ENCODE data around the gene PCDHGA1.

The PCDHGA1 gene

GRCh38 chr5:141356950-141357349 lies 26.6 kb downstream of the PCDHGA1 start:
- no peak overlapping the region for H3K27ac ChIP-seq (ENCODE audit: insufficient read depth in 1 of 2, low read depth in 1 of 2, low read length in 2 of 2, poor library complexity in 1 of 2, severe bottlenecking in 2 of 2)
- WGBS (ENCODE audit: insufficient coverage), result 45% methylated on average over 19 of the region's 19 CpGs
- H3K4me3 ChIP-seq (ENCODE audit: control insufficient read depth in 1 of 7, extremely low read depth in 1 of 7, insufficient read depth in 4 of 7, low read depth in 2 of 7, low read length in 6 of 7), result no peak overlapping the region
- H3K9me3 ChIP-seq (ENCODE audit: control extremely low read depth in 1 of 5, control insufficient read depth in 4 of 5, insufficient read depth in 2 of 5, low read depth in 1 of 5, low read length in 4 of 5), result peaks cover 6 to 74% (median 50%) of the 10 kb centered on the region in 5 experiments
- peaks cover 15 to 78% (median 40%) of the 10 kb centered on the region in 5 experiments for H3K27me3 ChIP-seq (replicated peaks in 2 of 5; ENCODE audit: control insufficient read depth in 4 of 5, insufficient read depth in 5 of 5, low read length in 4 of 5)
- no peak for DNase-seq
- ChIA-PET CTCF (interaction anchor here (1.4 to 1.6 kb wide), 2 partner anchors 13 to 207 kb away, joined by 3 to 5 read pairs; partner anchors contain the start of gene PCDHGB3), POLR2A (no interaction called here)
- peaks cover 0 to 3% (median 0%) of the 10 kb centered on the region in 4 experiments for H3K36me3 ChIP-seq (ENCODE audit: control insufficient read depth in 4 of 4, insufficient read depth in 4 of 4, low read length in 3 of 4)
- peaks cover 0 to 3% (median 0%) of the 10 kb centered on the region in 4 experiments for H3K4me1 ChIP-seq (ENCODE audit: control extremely low read depth in 1 of 4, control insufficient read depth in 4 of 4, insufficient read depth in 4 of 4, low read length in 3 of 4)

GRCh38 chr5:141359790-141360426 lies 29.6 kb downstream of the PCDHGA1 start, which contains the start of gene PCDHGB2:
PCDHGB2 (plus strand) TSS chr5:141359994; CDS start chr5:141360136, 142 bp downstream.
- Histone ChIP-seq H3K4me3 (ENCODE audit: control insufficient read depth in 1 of 7, extremely low read depth in 1 of 7, insufficient read depth in 4 of 7, low read depth in 2 of 7, low read length in 6 of 7) (peak within 1 kb of the TSS; percentile 24 to 78 (median 45)), H3K36me3 (ENCODE audit: control insufficient read depth in 4 of 4, insufficient read depth in 4 of 4, low read length in 3 of 4) (peaks cover 0 to 11% (median 0%) of the 10 kb centered on the region in 4 experiments), H3K27ac (ENCODE audit: insufficient read depth in 1 of 2, low read depth in 1 of 2, low read length in 2 of 2, poor library complexity in 1 of 2, severe bottlenecking in 2 of 2) (no peak within 1 kb of the TSS), H3K4me1 (ENCODE audit: control extremely low read depth in 1 of 4, control insufficient read depth in 4 of 4, insufficient read depth in 4 of 4, low read length in 3 of 4) (peaks cover 0 to 3% (median 0%) of the 10 kb centered on the region in 4 experiments), H3K27me3 (replicated peaks in 2 of 5; ENCODE audit: control insufficient read depth in 4 of 5, insufficient read depth in 5 of 5, low read length in 4 of 5) (peaks cover 11 to 84% (median 47%) of the 10 kb centered on the region in 5 experiments), H3K9me3 (ENCODE audit: control extremely low read depth in 1 of 5, control insufficient read depth in 4 of 5, insufficient read depth in 2 of 5, low read depth in 1 of 5, low read length in 4 of 5) (peaks cover 9 to 77% (median 63%) of the 10 kb centered on the region in 5 experiments)
- DNase-seq, result peak; percentile 57 to 77 (median 66)
- CTCF ChIA-PET, result interaction anchor here (1.2 to 1.5 kb wide), 4 partner anchors 12 to 153 kb away, joined by 3 read pairs; no protein-coding TSS in a partner anchor
- 12% methylated on average over 19 of the region's 24 CpGs for WGBS (ENCODE audit: insufficient coverage)
- POLR2A ChIA-PET, result no interaction called here

- ChIA-PET CTCF (interaction anchor here (1.2 to 1.5 kb wide), 3 partner anchors 11 to 153 kb away, joined by 3 read pairs; no protein-coding TSS in a partner anchor), POLR2A (no interaction called here)
- no peaks in the 10 kb centered on the region for H3K4me1 ChIP-seq (ENCODE audit: control extremely low read depth in 1 of 4, control insufficient read depth in 4 of 4, insufficient read depth in 4 of 4, low read length in 3 of 4)
- peaks cover 12 to 84% (median 55%) of the 10 kb centered on the region in 5 experiments for H3K27me3 ChIP-seq (replicated peaks in 2 of 5; ENCODE audit: control insufficient read depth in 4 of 5, insufficient read depth in 5 of 5, low read length in 4 of 5)
- H3K4me3 ChIP-seq (ENCODE audit: control insufficient read depth in 1 of 7, extremely low read depth in 1 of 7, insufficient read depth in 4 of 7, low read depth in 2 of 7, low read length in 6 of 7), result peak overlapping the region in 2 of 7 experiments; percentile 62 to 78
- no peak overlapping the region for H3K27ac ChIP-seq (ENCODE audit: insufficient read depth in 1 of 2, low read depth in 1 of 2, low read length in 2 of 2, poor library complexity in 1 of 2, severe bottlenecking in 2 of 2)
- peaks cover 13 to 78% (median 63%) of the 10 kb centered on the region in 5 experiments for H3K9me3 ChIP-seq (ENCODE audit: control extremely low read depth in 1 of 5, control insufficient read depth in 4 of 5, insufficient read depth in 2 of 5, low read depth in 1 of 5, low read length in 4 of 5)
- DNase-seq, result no peak
- WGBS (ENCODE audit: insufficient coverage), result 34% methylated on average over 12 of the region's 15 CpGs
- peaks cover 0 to 16% (median 0%) of the 10 kb centered on the region in 4 experiments for H3K36me3 ChIP-seq (ENCODE audit: control insufficient read depth in 4 of 4, insufficient read depth in 4 of 4, low read length in 3 of 4)
Measured at GRCh38 chr5:141360685-141361084, 30.4 kb downstream of the PCDHGA1 start.

GRCh38 chr5:141362719-141363118 lies 32.4 kb downstream of the PCDHGA1 start:
- H3K27ac ChIP-seq (ENCODE audit: insufficient read depth in 1 of 2, low read depth in 1 of 2, low read length in 2 of 2, poor library complexity in 1 of 2, severe bottlenecking in 2 of 2), result no peak overlapping the region
- no peaks in the 10 kb centered on the region for H3K4me1 ChIP-seq (ENCODE audit: control extremely low read depth in 1 of 4, control insufficient read depth in 4 of 4, insufficient read depth in 4 of 4, low read length in 3 of 4)
- POLR2A ChIA-PET, result no interaction called here
- peaks cover 13 to 78% (median 58%) of the 10 kb centered on the region in 5 experiments for H3K9me3 ChIP-seq (ENCODE audit: control extremely low read depth in 1 of 5, control insufficient read depth in 4 of 5, insufficient read depth in 2 of 5, low read depth in 1 of 5, low read length in 4 of 5)
- CTCF ChIA-PET, result interaction anchor here (0.7 kb wide), 1 partner anchor 37 kb away, joined by 3 read pairs; no protein-coding TSS in a partner anchor
- H3K27me3 ChIP-seq (replicated peaks in 2 of 5; ENCODE audit: control insufficient read depth in 4 of 5, insufficient read depth in 5 of 5, low read length in 4 of 5), result peaks cover 20 to 80% (median 57%) of the 10 kb centered on the region in 5 experiments
- no peak overlapping the region for H3K4me3 ChIP-seq (ENCODE audit: control insufficient read depth in 1 of 7, extremely low read depth in 1 of 7, insufficient read depth in 4 of 7, low read depth in 2 of 7, low read length in 6 of 7)
- DNase-seq, result no peak
- peaks cover 0 to 21% (median 0%) of the 10 kb centered on the region in 4 experiments for H3K36me3 ChIP-seq (ENCODE audit: control insufficient read depth in 4 of 4, insufficient read depth in 4 of 4, low read length in 3 of 4)

GRCh38 chr5:141363952-141364660 lies 33.8 kb downstream of the PCDHGA1 start, which contains the start of gene PCDHGA5:
PCDHGA5 (plus strand) TSS chr5:141364162; CDS start chr5:141364331, 169 bp downstream.
- DNase-seq, result peak in 2 of 3 donors; percentile 19 to 35
- POLR2A ChIA-PET, result no interaction called here
- peaks cover 0 to 21% (median 0%) of the 10 kb centered on the region in 4 experiments for H3K36me3 ChIP-seq (ENCODE audit: control insufficient read depth in 4 of 4, insufficient read depth in 4 of 4, low read length in 3 of 4)
- WGBS (ENCODE audit: insufficient coverage), result 23% methylated on average over 28 of the region's 34 CpGs
- no peaks in the 10 kb centered on the region for H3K4me1 ChIP-seq (ENCODE audit: control extremely low read depth in 1 of 4, control insufficient read depth in 4 of 4, insufficient read depth in 4 of 4, low read length in 3 of 4)
- no peak within 1 kb of the TSS for H3K27ac ChIP-seq (ENCODE audit: insufficient read depth in 1 of 2, low read depth in 1 of 2, low read length in 2 of 2, poor library complexity in 1 of 2, severe bottlenecking in 2 of 2)
- CTCF ChIA-PET, result interaction anchor here (0.8 to 1.5 kb wide), 3 partner anchors 10 to 199 kb away, joined by 3 to 5 read pairs (median 4); no protein-coding TSS in a partner anchor
- H3K9me3 ChIP-seq (ENCODE audit: control extremely low read depth in 1 of 5, control insufficient read depth in 4 of 5, insufficient read depth in 2 of 5, low read depth in 1 of 5, low read length in 4 of 5), result peaks cover 10 to 74% (median 58%) of the 10 kb centered on the region in 5 experiments
- peaks cover 19 to 81% (median 52%) of the 10 kb centered on the region in 5 experiments for H3K27me3 ChIP-seq (replicated peaks in 2 of 5; ENCODE audit: control insufficient read depth in 4 of 5, insufficient read depth in 5 of 5, low read length in 4 of 5)
- H3K4me3 ChIP-seq (ENCODE audit: control insufficient read depth in 1 of 7, extremely low read depth in 1 of 7, insufficient read depth in 4 of 7, low read depth in 2 of 7, low read length in 6 of 7), result peak within 1 kb of the TSS in 1 of 7 experiments; percentile 20

GRCh38 chr5:141366016-141366896 lies 35.9 kb downstream of the PCDHGA1 start:
- peaks cover 0 to 21% (median 0%) of the 10 kb centered on the region in 4 experiments for H3K36me3 ChIP-seq (ENCODE audit: control insufficient read depth in 4 of 4, insufficient read depth in 4 of 4, low read length in 3 of 4)
- peaks cover 12 to 71% (median 52%) of the 10 kb centered on the region in 5 experiments for H3K9me3 ChIP-seq (ENCODE audit: control extremely low read depth in 1 of 5, control insufficient read depth in 4 of 5, insufficient read depth in 2 of 5, low read depth in 1 of 5, low read length in 4 of 5)
- DNase-seq, result no peak
- ChIA-PET POLR2A (no interaction called here), CTCF (no interaction called here)
- no peak overlapping the region for H3K4me3 ChIP-seq (ENCODE audit: control insufficient read depth in 1 of 7, extremely low read depth in 1 of 7, insufficient read depth in 4 of 7, low read depth in 2 of 7, low read length in 6 of 7)
- peaks cover 0 to 6% (median under 1%) of the 10 kb centered on the region in 4 experiments for H3K4me1 ChIP-seq (ENCODE audit: control extremely low read depth in 1 of 4, control insufficient read depth in 4 of 4, insufficient read depth in 4 of 4, low read length in 3 of 4)
- no peak overlapping the region for H3K27ac ChIP-seq (ENCODE audit: insufficient read depth in 1 of 2, low read depth in 1 of 2, low read length in 2 of 2, poor library complexity in 1 of 2, severe bottlenecking in 2 of 2)
- peaks cover 19 to 83% (median 41%) of the 10 kb centered on the region in 5 experiments for H3K27me3 ChIP-seq (replicated peaks in 2 of 5; ENCODE audit: control insufficient read depth in 4 of 5, insufficient read depth in 5 of 5, low read length in 4 of 5)
- 31% methylated on average over 44 of the region's 46 CpGs for WGBS (ENCODE audit: insufficient coverage)

Data from common myeloid progenitor, CD34-positive (primary cell).